HepG2 (cell line): Measurements from ENCODE around the gene NCF2. TPM values are rescaled to one million over a fixed set of nuclear protein-coding genes. Genes with fewer than 3 reads are reported as not detected.

Source experiments
- ATAC-seq: fragments of 200-7000 bp; cut with Tn5 transposase; 3 replicates; pipeline ENCODE4 v1.9.1; 2020; ENCODE audit warnings: mild to moderate bottlenecking, moderate library complexity
- BruUV-seq: library from RNA; stranded (reverse); fragments of 400-500 nt; replicated peaks from 2 replicates; lab custom pipeline; 2021; lab: Mats Ljungman, UMichigan
- CTCF ChIA-PET: fragments of 300-600 bp; formaldehyde crosslinking; extraction: SDS; loops from one replicate; lab custom pipeline; 2021; ENCODE audit warnings: low total read pairs, inconsistent platforms, low intra/inter-chr PET ratio; lab: Yijun Ruan, JAX
- POLR2A ChIA-PET: fragments of 350-600 bp; sonication (Branson Sonifier 250); formaldehyde crosslinking; loops from one replicate; lab custom pipeline; 2020; ENCODE audit warnings: antibody characterized with exemption, inconsistent platforms; lab: Yijun Ruan, JAX
- DNase-seq: peaks from one replicate; pipeline ENCODE4 v3.0.0-alpha.2; 2015; ENCODE audit warnings: low spot score
- FAIRE-seq: peaks from 3 replicates; lab custom pipeline; 2011; peaks lifted over from hg19 to GRCh38; lab: Jason Lieb, UNC
- H2AFZ ChIP-seq: one replicate; pipeline ENCODE4 v1.6.1; 2011; ENCODE audit warnings: low read length, inconsistent platforms
- H3K27ac ChIP-seq: fragments of 300-600 bp; 3 replicates; pipeline ENCODE4 v1.8.0; 2011; ENCODE audit warnings: mixed run types, mild to moderate bottlenecking, mixed read lengths, low read length, inconsistent platforms; ENCODE audit not compliant: insufficient read depth; ENCODE audit errors: extremely low read length
- H3K27me3 ChIP-seq, 2 experiments: fragments of 200-600 bp in 1 of 2; 2 replicates in 1 of 2; 3 replicates in 1 of 2; pipeline versions ENCODE4 v1.6.0 to v1.8.0; 2011; ENCODE audit warnings: low read length in 2 of 2, mild to moderate bottlenecking in 2 of 2, moderate library complexity in 2 of 2, inconsistent platforms in 1 of 2; ENCODE audit not compliant: insufficient read depth in 2 of 2, control insufficient read depth in 1 of 2
- H3K36me3 ChIP-seq, 2 experiments: fragments of 200-600 bp in 1 of 2; replicated peaks in 1 of 2; 2 replicates in 1 of 2; 3 replicates in 1 of 2; pipeline versions ENCODE4 v1.5.1 to v1.8.0; 2011; ENCODE audit warnings: low read length in 2 of 2, inconsistent platforms in 1 of 2; ENCODE audit not compliant: insufficient read depth in 2 of 2, control insufficient read depth in 1 of 2
- H3K4me1 ChIP-seq: 2 replicates; pipeline ENCODE4 v1.5.1; 2012; ENCODE audit warnings: low read length, inconsistent platforms; ENCODE audit not compliant: insufficient read depth
- H3K4me2 ChIP-seq: 2 replicates; pipeline ENCODE4 v1.6.0; 2011; ENCODE audit warnings: low read depth, low read length, inconsistent platforms
- H3K4me3 ChIP-seq, 3 experiments: fragments of 200-600 bp in 1 of 3; sonication (generic), shearing (Covaris generic) in 1 of 3; replicated peaks in 1 of 3; 2 replicates each; pipeline ENCODE4 v1.5.1; 2011 to 2016; ENCODE audit warnings: low read length in 3 of 3, inconsistent platforms in 2 of 3, low read depth in 2 of 3, mild to moderate bottlenecking in 2 of 3, control low read depth in 1 of 3, mixed read lengths in 1 of 3; ENCODE audit not compliant: insufficient read depth in 1 of 3
- H3K79me2 ChIP-seq: one replicate; pipeline ENCODE4 v1.6.1; 2011; ENCODE audit warnings: low read length, inconsistent platforms; ENCODE audit not compliant: insufficient read depth
- H3K9ac ChIP-seq: 2 replicates; pipeline ENCODE4 v1.6.0; 2011; ENCODE audit warnings: mild to moderate bottlenecking, low read depth, low read length, inconsistent platforms; ENCODE audit not compliant: insufficient read depth
- H3K9me3 ChIP-seq: 2 replicates; pipeline ENCODE4 v1.5.1; 2012; ENCODE audit warnings: mild to moderate bottlenecking, low read length
- H4K20me1 ChIP-seq: 2 replicates; pipeline ENCODE4 v1.6.0; 2011; ENCODE audit warnings: inconsistent platforms, mild to moderate bottlenecking, low read length, moderate library complexity; ENCODE audit not compliant: insufficient read depth
- FOXK1 ChIP-seq: sonication (generic); formaldehyde crosslinking; IDR thresholded peaks from 2 replicates; pipeline ENCODE4 v1.4.0; 2020; ENCODE audit warnings: low read depth, missing genetic modification reagents, borderline replicate concordance
- GPN1 ChIP-seq: sonication (generic); formaldehyde crosslinking; IDR thresholded peaks from 2 replicates; pipeline ENCODE4 v1.5.1; 2020; ENCODE audit warnings: missing genetic modification reagents, borderline replicate concordance
- GZF1 ChIP-seq: sonication (generic); formaldehyde crosslinking; IDR thresholded peaks from 2 replicates; pipeline ENCODE4 v1.5.1; 2020; ENCODE audit warnings: mild to moderate bottlenecking, missing genetic modification reagents
- HNRNPK ChIP-seq: fragments of 200-400 bp; formaldehyde crosslinking; IDR thresholded peaks from 2 replicates; pipeline ENCODE4 v1.6.1; 2018; ENCODE audit warnings: low read length, low read depth, moderate library complexity, mild to moderate bottlenecking; ENCODE audit not compliant: poor library complexity, severe bottlenecking
- NCOA1 ChIP-seq: sonication (generic); formaldehyde crosslinking; IDR thresholded peaks from 2 replicates; pipeline ENCODE4 v1.9.0; 2021; ENCODE audit warnings: missing genetic modification reagents
- SNAPC2 ChIP-seq: sonication (generic); formaldehyde crosslinking; IDR thresholded peaks from 2 replicates; pipeline ENCODE4 v1.8.1; 2022; ENCODE audit warnings: mild to moderate bottlenecking, missing genetic modification reagents
- SRSF9 ChIP-seq: fragments of 200-400 bp; formaldehyde crosslinking; IDR thresholded peaks from 2 replicates; pipeline ENCODE4 v1.6.1; 2018; ENCODE audit warnings: borderline replicate concordance, mild to moderate bottlenecking, low read depth, low read length; ENCODE audit not compliant: insufficient read depth, poor library complexity, severe bottlenecking
- SYNCRIP ChIP-seq: fragments of 200-400 bp; formaldehyde crosslinking; IDR thresholded peaks from 2 replicates; pipeline ENCODE4 v1.6.1; 2018; ENCODE audit warnings: mild to moderate bottlenecking, low read depth, low read length; ENCODE audit not compliant: insufficient read depth
- TP53 ChIP-seq: sonication (generic); formaldehyde crosslinking; conservative IDR thresholded peaks from 2 replicates; pipeline ENCODE4 v1.4.0; 2020; ENCODE audit warnings: missing genetic modification reagents
- ZBTB25 ChIP-seq: IDR thresholded peaks from 2 replicates; pipeline ENCODE4 v1.6.1; 2018; ENCODE audit warnings: missing genetic modification reagents
- ZFAT ChIP-seq: sonication (generic); formaldehyde crosslinking; conservative IDR thresholded peaks from 2 replicates; pipeline ENCODE4 v1.8.1; 2023; ENCODE audit warnings: missing genetic modification reagents, inconsistent platforms
- ZIK1 ChIP-seq: sonication (generic); formaldehyde crosslinking; IDR thresholded peaks from 2 replicates; pipeline ENCODE4 v1.5.0; 2020; ENCODE audit warnings: mild to moderate bottlenecking, low read depth, missing genetic modification reagents, borderline replicate concordance
- ZMAT3 ChIP-seq: sonication (generic); formaldehyde crosslinking; conservative IDR thresholded peaks from 2 replicates; pipeline ENCODE4 v1.7.0; 2021; ENCODE audit warnings: missing genetic modification reagents
- ZNF138 ChIP-seq: sonication (generic); formaldehyde crosslinking; IDR thresholded peaks from 2 replicates; pipeline ENCODE4 v1.5.0; 2020; ENCODE audit warnings: mild to moderate bottlenecking, low read depth, missing genetic modification reagents
- ZNF260 ChIP-seq: sonication (generic); formaldehyde crosslinking; IDR thresholded peaks from 2 replicates; pipeline ENCODE4 v1.4.0; 2020; ENCODE audit warnings: missing genetic modification reagents, low read depth, mild to moderate bottlenecking, borderline replicate concordance
- ZNF296 ChIP-seq: sonication (generic); formaldehyde crosslinking; conservative IDR thresholded peaks from 2 replicates; pipeline ENCODE4 v1.5.0; 2020; ENCODE audit warnings: mild to moderate bottlenecking, missing genetic modification reagents
- ZNF382 ChIP-seq: sonication (generic); formaldehyde crosslinking; IDR thresholded peaks from 2 replicates; pipeline ENCODE4 v1.5.0; 2020; ENCODE audit warnings: missing genetic modification reagents, mild to moderate bottlenecking, borderline replicate concordance
- ZNF552 ChIP-seq: sonication (generic); formaldehyde crosslinking; IDR thresholded peaks from 2 replicates; pipeline ENCODE4 v1.9.0; 2022; ENCODE audit warnings: missing genetic modification reagents, mild to moderate bottlenecking, borderline replicate concordance
- ZNF562 ChIP-seq: sonication (generic); formaldehyde crosslinking; IDR thresholded peaks from 2 replicates; pipeline ENCODE4 v1.8.0; 2022; ENCODE audit warnings: missing genetic modification reagents, borderline replicate concordance
- ZNF747 ChIP-seq: sonication (generic); formaldehyde crosslinking; IDR thresholded peaks from 2 replicates; pipeline ENCODE4 v1.8.1; 2023; ENCODE audit warnings: missing genetic modification reagents, mild to moderate bottlenecking, borderline replicate concordance
- ZSCAN22 ChIP-seq: sonication (generic); formaldehyde crosslinking; IDR thresholded peaks from 2 replicates; pipeline ENCODE4 v1.4.0; 2020; ENCODE audit warnings: mild to moderate bottlenecking, missing genetic modification reagents
- ZSCAN5A ChIP-seq: sonication (generic); formaldehyde crosslinking; IDR thresholded peaks from 2 replicates; pipeline ENCODE4 v1.8.0; 2022; ENCODE audit warnings: mild to moderate bottlenecking, missing genetic modification reagents, borderline replicate concordance
- WGBS: methylation state at CpG from one replicate; pipeline ENCODE4 v1.1.6; 2017; ENCODE audit warnings: low lambda C conversion rate; 5-methylcytosine and 5-hydroxymethylcytosine counted together
- in situ Hi-C: cut with HindIII; loops from 2 replicates; pipeline ENCODE4 v1.10.0; 2017; ENCODE audit warnings: low pct_unique_long_range_greater_than_20kb; ENCODE audit not compliant: extremely low pct_ligation_motif_present
- intact Hi-C: fragments of 100-400 bp; cut with micrococcal nuclease; formaldehyde crosslinking; loops from one replicate; pipeline ENCODE4 v1.10.0; 2022; ENCODE audit not compliant: unreplicated experiment
- polyA plus RNA-seq, 8 experiments: library from polyadenylated mRNA; depleted of rRNA in 3 of 8; stranded (reverse) in 7 of 8; unstranded in 1 of 8; fragments of >200 nt; fragmentation: Illumina TruSeq in 4 of 8; extraction: Trizol in 4 of 8; gene quantifications; 2 replicates each; pipeline versions ENCODE4 v1.2.1 to v1.2.3, GENCODE V29; 2011 to 2016; ENCODE audit warnings: low read depth in 4 of 8, missing spikeins in 1 of 8, mixed read lengths in 1 of 8; ENCODE audit not compliant: insufficient read depth in 1 of 8
- total RNA-seq, 5 experiments: library from RNA; depleted of rRNA; stranded (reverse); fragments of >200 nt; fragmentation: Illumina TruSeq; extraction: Trizol; gene quantifications; 2 replicates each; pipeline ENCODE4 v1.2.3, GENCODE V29; 2016; ENCODE audit warnings: low read depth in 1 of 5

NCF2 gene
- total and polyA plus RNA-seq, 2 of the 13 experiments (the other 11 are each of a cell fraction or from before 2014, with no cell fraction given), result 0.18 to 0.46 TPM

GRCh38 chr1:183596500-183596899 is 6.2 kb upstream of the NCF2 start (continued):
- TF ChIP-seq HNRNPK, result no peak
- TF ChIP-seq ZNF138 (CRISPR knock-in tag), result no peak
- no peak for TF ChIP-seq ZSCAN22 (CRISPR knock-in tag)
- TF ChIP-seq ZBTB25 (CRISPR knock-in tag), result no peak
- TF ChIP-seq ZMAT3 (CRISPR knock-in tag), result no peak
- TF ChIP-seq ZNF382, result no peak
- TF ChIP-seq, all 625 proteins: peak for 0

GRCh38 chr1:183595537-183595936 is 5.3 kb upstream of the NCF2 start:
- ChIA-PET POLR2A (no interaction called here), CTCF (no interaction called here)
- Histone ChIP-seq H3K36me3 (no peaks in the 10 kb centered on the region), H3K9me3 (no peaks in the 10 kb centered on the region), H3K27me3 (peaks cover 0 to 28% of the 10 kb centered on the region in 2 experiments; a peak in 3 of 5 replicates), H4K20me1 (no peaks in the 10 kb centered on the region), H3K4me2 (no peak overlapping the region), H3K4me1 (no peaks in the 10 kb centered on the region), H2AFZ (no peak overlapping the region), H3K4me3 (no peak overlapping the region), H3K9ac (no peak overlapping the region), H3K27ac (no peak overlapping the region), H3K79me2 (no peaks in the 10 kb centered on the region)
- in situ Hi-C loops (no loop called here), intact Hi-C loops (no loop called here)
- BruUV-seq, result no TSS peak
- ATAC-seq (no peak), FAIRE-seq (no peak), DNase-seq (no peak)
- 67% methylated on average over 2 of the region's 2 CpGs for WGBS
- TF ChIP-seq ZNF562 (no peak), ZNF747 (CRISPR knock-in tag) (no peak), GPN1 (CRISPR knock-in tag) (no peak), SYNCRIP (no peak), SNAPC2 (CRISPR knock-in tag) (no peak), ZNF552 (CRISPR knock-in tag) (no peak), ZNF296 (no peak), ZNF260 (no peak), ZIK1 (CRISPR knock-in tag) (no peak), FOXK1 (CRISPR knock-in tag) (no peak), NCOA1 (CRISPR knock-in tag) (no peak), ZFAT (CRISPR knock-in tag) (no peak), GZF1 (CRISPR knock-in tag) (no peak), ZSCAN5A (CRISPR knock-in tag) (no peak), TP53 (CRISPR knock-in tag) (no peak), SRSF9 (no peak)
